A549 (cell line): ENCODE results near the gene UGT1A9.

Experiments
- EP300 ChIP-seq, 2 experiments: fragments of >200 bp; sonication (Bioruptor Twin); formaldehyde crosslinking; IDR thresholded peaks; 2 replicates in 1 of 2; 3 replicates in 1 of 2; pipeline ENCODE4 v1.6.1; 2016 to 2017
- HDAC2 ChIP-seq: fragments of 200-600 bp; sonication (generic); IDR thresholded peaks from 2 replicates; pipeline ENCODE4 v1.6.1; 2016
- POLR2AphosphoS2 ChIP-seq: conservative IDR thresholded peaks from 2 replicates; pipeline ENCODE4 v1.6.1; 2012; ENCODE audit warnings: low read length, improper control_type of control experiment, inconsistent platforms
- RFX5 ChIP-seq: fragments of 450-650 bp; IDR thresholded peaks from 2 replicates; pipeline ENCODE4 v1.7.1; 2014; ENCODE audit warnings: antibody characterized with exemption, mild to moderate bottlenecking, moderate library complexity
- SMC3 ChIP-seq: fragments of >200 bp; sonication (Bioruptor Twin); formaldehyde crosslinking; IDR thresholded peaks from 3 replicates; pipeline ENCODE4 v1.6.1; 2018; ENCODE audit warnings: inconsistent platforms
- ZFP36 ChIP-seq: fragments of 450-650 bp; IDR thresholded peaks from 2 replicates; pipeline ENCODE4 v1.6.1; 2014; ENCODE audit warnings: borderline replicate concordance; ENCODE audit not compliant: partially characterized antibody
- TF ChIP-seq, protein P1 (sequence below): fragments of 450-650 bp; IDR thresholded peaks from 2 replicates; pipeline ENCODE4 v1.6.1; 2014; ENCODE audit warnings: antibody characterized with exemption
- TF ChIP-seq, protein P2 (sequence below): IDR thresholded peaks from 2 replicates; pipeline ENCODE4 v1.6.1; 2012
- TF ChIP-seq, protein P3 (sequence below): fragments of >200 bp; sonication (Bioruptor Twin); formaldehyde crosslinking; IDR thresholded peaks from 3 replicates; pipeline ENCODE4 v1.5.1; 2016

DNA sequence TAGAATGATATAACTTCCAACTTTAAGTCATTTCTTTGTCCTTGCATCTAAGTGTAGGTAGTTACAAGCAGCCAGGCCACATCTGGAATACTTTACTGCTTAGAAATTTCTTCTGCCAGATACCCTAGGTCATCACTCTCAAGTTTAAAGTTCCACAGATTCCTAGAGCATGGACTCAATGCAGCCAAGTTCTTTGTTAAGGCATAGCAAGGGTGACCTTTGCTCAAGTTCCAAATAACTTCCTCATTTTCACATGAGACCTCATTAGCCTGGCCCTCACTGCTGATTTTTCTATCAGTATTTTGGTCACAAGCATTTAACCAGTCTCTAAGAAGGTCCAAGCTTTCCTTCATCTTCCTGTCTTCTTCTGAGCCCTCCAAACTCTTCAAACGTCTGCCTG lies 7.8 kb upstream of the UGT1A9 start:
- no peak for TF ChIP-seq SMC3
- TF ChIP-seq, protein P1, sequence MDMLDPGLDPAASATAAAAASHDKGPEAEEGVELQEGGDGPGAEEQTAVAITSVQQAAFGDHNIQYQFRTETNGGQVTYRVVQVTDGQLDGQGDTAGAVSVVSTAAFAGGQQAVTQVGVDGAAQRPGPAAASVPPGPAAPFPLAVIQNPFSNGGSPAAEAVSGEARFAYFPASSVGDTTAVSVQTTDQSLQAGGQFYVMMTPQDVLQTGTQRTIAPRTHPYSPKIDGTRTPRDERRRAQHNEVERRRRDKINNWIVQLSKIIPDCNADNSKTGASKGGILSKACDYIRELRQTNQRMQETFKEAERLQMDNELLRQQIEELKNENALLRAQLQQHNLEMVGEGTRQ = no peak
- TF ChIP-seq POLR2AphosphoS2 = no peak
- TF ChIP-seq ZFP36 = no peak
- TF ChIP-seq, protein P2, sequence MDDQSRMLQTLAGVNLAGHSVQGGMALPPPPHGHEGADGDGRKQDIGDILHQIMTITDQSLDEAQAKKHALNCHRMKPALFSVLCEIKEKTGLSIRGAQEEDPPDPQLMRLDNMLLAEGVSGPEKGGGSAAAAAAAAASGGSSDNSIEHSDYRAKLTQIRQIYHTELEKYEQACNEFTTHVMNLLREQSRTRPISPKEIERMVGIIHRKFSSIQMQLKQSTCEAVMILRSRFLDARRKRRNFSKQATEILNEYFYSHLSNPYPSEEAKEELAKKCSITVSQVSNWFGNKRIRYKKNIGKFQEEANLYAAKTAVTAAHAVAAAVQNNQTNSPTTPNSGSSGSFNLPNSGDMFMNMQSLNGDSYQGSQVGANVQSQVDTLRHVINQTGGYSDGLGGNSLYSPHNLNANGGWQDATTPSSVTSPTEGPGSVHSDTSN = no peak
- TF ChIP-seq, protein P3, sequence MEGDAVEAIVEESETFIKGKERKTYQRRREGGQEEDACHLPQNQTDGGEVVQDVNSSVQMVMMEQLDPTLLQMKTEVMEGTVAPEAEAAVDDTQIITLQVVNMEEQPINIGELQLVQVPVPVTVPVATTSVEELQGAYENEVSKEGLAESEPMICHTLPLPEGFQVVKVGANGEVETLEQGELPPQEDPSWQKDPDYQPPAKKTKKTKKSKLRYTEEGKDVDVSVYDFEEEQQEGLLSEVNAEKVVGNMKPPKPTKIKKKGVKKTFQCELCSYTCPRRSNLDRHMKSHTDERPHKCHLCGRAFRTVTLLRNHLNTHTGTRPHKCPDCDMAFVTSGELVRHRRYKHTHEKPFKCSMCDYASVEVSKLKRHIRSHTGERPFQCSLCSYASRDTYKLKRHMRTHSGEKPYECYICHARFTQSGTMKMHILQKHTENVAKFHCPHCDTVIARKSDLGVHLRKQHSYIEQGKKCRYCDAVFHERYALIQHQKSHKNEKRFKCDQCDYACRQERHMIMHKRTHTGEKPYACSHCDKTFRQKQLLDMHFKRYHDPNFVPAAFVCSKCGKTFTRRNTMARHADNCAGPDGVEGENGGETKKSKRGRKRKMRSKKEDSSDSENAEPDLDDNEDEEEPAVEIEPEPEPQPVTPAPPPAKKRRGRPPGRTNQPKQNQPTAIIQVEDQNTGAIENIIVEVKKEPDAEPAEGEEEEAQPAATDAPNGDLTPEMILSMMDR = no peak
- TF ChIP-seq EP300 (IDR thresholded peaks at IDR 0.05) = no peak
- TF ChIP-seq RFX5 = no peak
- TF ChIP-seq HDAC2 = no peak
